Hepatocyte (in vitro differentiated cells): Measurements from ENCODE around the gene EEF2. TPM values are rescaled to one million over a fixed set of nuclear protein-coding genes. Genes with fewer than 3 reads are reported as not detected.

Experiments
- DNase-seq: peaks from one replicate; pipeline ENCODE4 v3.0.0-alpha.2; 2016; ENCODE audit warnings: low spot score
- H2AFZ ChIP-seq: fragments of 200-600 bp; sonication (generic); 2 replicates; pipeline ENCODE4 v1.6.0; 2016; ENCODE audit warnings: antibody characterized with exemption, mild to moderate bottlenecking
- H3K27ac ChIP-seq: fragments of 200-600 bp; sonication (generic); 2 replicates; pipeline ENCODE4 v1.5.1; 2016; ENCODE audit warnings: mild to moderate bottlenecking
- H3K27me3 ChIP-seq: fragments of 200-600 bp; sonication (generic); 2 replicates; pipeline ENCODE4 v1.6.1; 2016
- H3K36me3 ChIP-seq: fragments of 200-600 bp; sonication (generic); replicated peaks from 2 replicates; pipeline ENCODE4 v1.5.1; 2016; ENCODE audit warnings: low read depth; ENCODE audit not compliant: insufficient read depth
- H3K4me1 ChIP-seq: fragments of 200-600 bp; sonication (generic); 2 replicates; pipeline ENCODE4 v1.5.1; 2016; ENCODE audit warnings: mild to moderate bottlenecking, moderate library complexity; ENCODE audit not compliant: insufficient read depth
- H3K4me2 ChIP-seq: fragments of 200-600 bp; sonication (generic); 2 replicates; pipeline ENCODE4 v1.6.0; 2016
- H3K4me3 ChIP-seq: fragments of 200-600 bp; sonication (generic); 2 replicates; pipeline ENCODE4 v1.5.1; 2016; ENCODE audit warnings: mild to moderate bottlenecking
- H3K79me2 ChIP-seq: fragments of 200-600 bp; sonication (generic); 2 replicates; pipeline ENCODE4 v1.6.0; 2017; ENCODE audit warnings: mild to moderate bottlenecking
- H3K9me2 ChIP-seq: fragments of 200-600 bp; sonication (generic); replicated peaks from 2 replicates; pipeline ENCODE4 v1.6.0; 2017; ENCODE audit warnings: mild to moderate bottlenecking; ENCODE audit not compliant: insufficient read depth
- H3K9me3 ChIP-seq: fragments of 200-600 bp; sonication (generic); 2 replicates; pipeline ENCODE4 v1.5.1; 2016; ENCODE audit warnings: low read depth, mild to moderate bottlenecking
- H4K20me1 ChIP-seq: fragments of 200-600 bp; sonication (generic); 2 replicates; pipeline ENCODE4 v1.6.0; 2016; ENCODE audit warnings: mild to moderate bottlenecking; ENCODE audit not compliant: insufficient read depth, poor library complexity, severe bottlenecking
- EZH2 ChIP-seq: fragments of 200-600 bp; sonication (generic); IDR thresholded peaks from 2 replicates; pipeline ENCODE4 v1.6.1; 2016; ENCODE audit warnings: antibody characterized with exemption, mild to moderate bottlenecking, borderline replicate concordance
- EZH2phosphoT487 ChIP-seq: fragments of 200-600 bp; sonication (generic); IDR thresholded peaks from one replicate; pipeline ENCODE4 v1.6.1; 2018; ENCODE audit warnings: antibody characterized with exemption, mild to moderate bottlenecking, low read depth, moderate library complexity; ENCODE audit not compliant: unreplicated experiment, severe bottlenecking
- WGBS: methylation state at CpG from one replicate; pipeline ENCODE4 v1.1.6; 2016; ENCODE audit warnings: low lambda C conversion rate; ENCODE audit errors: missing lambda C conversion rate; 5-methylcytosine and 5-hydroxymethylcytosine counted together
- microRNA counts: library from miRNA; unstranded; fragments of <30 nt; microRNA quantifications from one replicate; lab custom pipeline; 2017
- microRNA-seq: library from miRNA; unstranded; fragments of <30 nt; microRNA quantifications from one replicate; pipeline ENCODE4, GENCODE V29; 2017
- polyA plus RNA-seq: library from polyadenylated mRNA; unstranded; fragments of >200 nt; fragmentation: Nextera tagmentation; extraction: Ambion mirVana; gene quantifications from 2 replicates; pipeline ENCODE4 v1.2.1, GENCODE V29; 2016
- small RNA-seq: library from RNA; depleted of rRNA; stranded (forward); fragments of <200 nt; gene quantifications from one replicate; pipeline ENCODE3, GENCODE V24; 2014
- total RNA-seq: library from RNA; depleted of rRNA; stranded (reverse); fragments of >200 nt; gene quantifications from 2 replicates; pipeline ENCODE4 v1.2.3, GENCODE V29; 2014
- TF ChIP-seq, protein P1 (sequence below): fragments of 200-600 bp; sonication (generic); IDR thresholded peaks from 2 replicates; pipeline ENCODE4 v1.5.1; 2016; ENCODE audit warnings: antibody characterized with exemption, mild to moderate bottlenecking; ENCODE audit not compliant: poor library complexity

Gene EEF2
- total and polyA plus RNA-seq, 2 experiments from 2014 or later: 526 to 1,740 TPM

DNA sequence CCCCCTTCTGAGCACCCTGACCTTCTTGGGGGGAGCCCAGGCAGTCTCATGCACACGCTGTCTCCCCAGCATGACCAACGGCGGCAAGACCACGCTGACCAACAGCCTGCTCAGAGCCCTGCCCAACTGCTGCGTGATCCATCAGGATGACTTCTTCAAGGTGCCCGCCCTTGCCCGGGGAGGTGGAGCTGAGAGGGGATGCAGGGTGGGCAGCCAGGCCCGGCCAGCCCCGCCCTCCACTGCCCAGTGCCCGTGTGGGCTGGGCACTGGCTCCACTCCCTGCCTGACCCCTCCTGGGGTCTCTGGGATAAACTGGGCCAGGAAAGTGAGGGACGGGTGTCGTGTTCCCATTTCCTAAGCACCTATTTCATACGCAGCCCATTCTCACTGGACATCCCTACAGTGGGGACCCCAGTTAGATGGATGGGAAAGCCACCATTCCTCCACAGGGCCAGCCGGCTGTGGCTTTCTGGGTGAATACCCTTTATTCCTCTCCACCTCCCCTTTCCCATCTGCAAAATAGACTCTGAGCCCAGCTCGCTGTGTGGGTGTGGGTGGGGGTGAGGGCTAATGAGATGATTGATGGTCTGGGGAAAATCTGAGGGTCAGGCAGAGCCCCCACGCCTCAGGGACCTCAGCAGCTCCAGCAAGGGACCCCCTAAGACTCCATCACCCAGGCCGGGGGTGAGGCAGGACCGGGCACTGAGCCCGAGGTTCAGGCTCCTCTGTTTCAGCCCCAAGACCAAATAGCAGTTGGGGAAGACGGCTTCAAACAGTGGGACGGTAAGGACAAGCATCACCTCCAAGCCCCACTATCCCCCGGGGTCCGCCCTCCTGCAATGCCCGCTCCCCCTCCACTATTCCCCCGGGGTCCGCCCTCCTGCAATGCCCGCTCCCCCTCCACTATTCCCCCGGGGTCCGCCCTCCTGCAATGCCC lies 48.5 kb downstream of the EEF2 start:
- Histone ChIP-seq H3K4me2 (no peak overlapping the region), H3K79me2 (no peaks in the 10 kb centered on the region), H3K27ac (no peak overlapping the region), H3K36me3 (no peaks in the 10 kb centered on the region), H3K4me1 (no peaks in the 10 kb centered on the region), H2AFZ (no peak overlapping the region), H3K27me3 (peaks cover 26% of the 10 kb centered on the region), H4K20me1 (no peaks in the 10 kb centered on the region), H3K9me2 (no peaks in the 10 kb centered on the region), H3K4me3 (no peak overlapping the region), H3K9me3 (no peaks in the 10 kb centered on the region)
- WGBS: 90% methylated on average over 19 of the region's 29 CpGs
- TF ChIP-seq, protein P1, sequence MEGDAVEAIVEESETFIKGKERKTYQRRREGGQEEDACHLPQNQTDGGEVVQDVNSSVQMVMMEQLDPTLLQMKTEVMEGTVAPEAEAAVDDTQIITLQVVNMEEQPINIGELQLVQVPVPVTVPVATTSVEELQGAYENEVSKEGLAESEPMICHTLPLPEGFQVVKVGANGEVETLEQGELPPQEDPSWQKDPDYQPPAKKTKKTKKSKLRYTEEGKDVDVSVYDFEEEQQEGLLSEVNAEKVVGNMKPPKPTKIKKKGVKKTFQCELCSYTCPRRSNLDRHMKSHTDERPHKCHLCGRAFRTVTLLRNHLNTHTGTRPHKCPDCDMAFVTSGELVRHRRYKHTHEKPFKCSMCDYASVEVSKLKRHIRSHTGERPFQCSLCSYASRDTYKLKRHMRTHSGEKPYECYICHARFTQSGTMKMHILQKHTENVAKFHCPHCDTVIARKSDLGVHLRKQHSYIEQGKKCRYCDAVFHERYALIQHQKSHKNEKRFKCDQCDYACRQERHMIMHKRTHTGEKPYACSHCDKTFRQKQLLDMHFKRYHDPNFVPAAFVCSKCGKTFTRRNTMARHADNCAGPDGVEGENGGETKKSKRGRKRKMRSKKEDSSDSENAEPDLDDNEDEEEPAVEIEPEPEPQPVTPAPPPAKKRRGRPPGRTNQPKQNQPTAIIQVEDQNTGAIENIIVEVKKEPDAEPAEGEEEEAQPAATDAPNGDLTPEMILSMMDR: no peak
- TF ChIP-seq EZH2phosphoT487 (no peak), EZH2 (no peak)
- DNase-seq: no peak

GRCh38 chr19:3932931-3933810 lies 52.1 kb downstream of the EEF2 start, which contains the start of gene NMRK2:
NMRK2 (plus strand) TSS chr19:3933069; CDS start chr19:3933672, 603 bp downstream.
- Histone ChIP-seq H3K4me3 (no peak within 1 kb of the TSS), H3K4me1 (no peaks in the 10 kb centered on the region), H3K4me2 (peak within 1 kb of the TSS; percentile 68), H2AFZ (no peak within 1 kb of the TSS), H3K27me3 (peaks cover 29% of the 10 kb centered on the region), H3K9me3 (no peaks in the 10 kb centered on the region), H3K9me2 (no peaks in the 10 kb centered on the region), H3K36me3 (no peaks in the 10 kb centered on the region), H3K27ac (no peak within 1 kb of the TSS), H3K79me2 (no peaks in the 10 kb centered on the region), H4K20me1 (no peaks in the 10 kb centered on the region)
- 3% methylated on average over 28 of the region's 51 CpGs for WGBS
- peak; percentile 51 for DNase-seq
- TF ChIP-seq EZH2phosphoT487 (peak; percentile 16), EZH2 (peak; percentile 57)
- TF ChIP-seq, protein P1: no peak

DNA sequence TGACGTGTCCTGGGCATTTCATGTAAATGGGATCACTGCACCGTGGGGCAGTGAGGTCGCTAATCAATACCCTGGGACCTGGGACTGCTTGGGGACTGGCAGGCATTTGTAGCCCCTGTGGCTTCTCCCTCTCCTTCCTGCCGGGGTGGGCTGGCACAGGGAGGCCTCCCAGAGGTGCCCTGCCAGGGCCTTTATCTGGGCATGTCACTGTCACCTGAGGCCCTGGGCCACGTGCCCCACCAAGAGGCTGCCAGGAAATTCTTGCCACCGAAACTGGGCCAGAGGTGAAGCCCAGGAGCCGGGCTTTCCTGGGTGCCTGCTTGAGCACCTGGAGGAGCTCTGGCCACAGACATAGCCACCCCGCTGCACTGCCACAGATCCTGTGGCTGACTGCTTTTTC lies 54.2 kb downstream of the EEF2 start:
- no peaks in the 10 kb centered on the region for H3K79me2 ChIP-seq
- H3K27ac ChIP-seq: no peak overlapping the region
- no peaks in the 10 kb centered on the region for H3K36me3 ChIP-seq
- H3K4me2 ChIP-seq: no peak overlapping the region
- no peaks in the 10 kb centered on the region for H4K20me1 ChIP-seq
- WGBS: 87% methylated on average over 8 of the region's 8 CpGs
- no peak for DNase-seq
- H3K9me3 ChIP-seq: no peaks in the 10 kb centered on the region
- TF ChIP-seq EZH2phosphoT487 (no peak), EZH2 (no peak)
- TF ChIP-seq, protein P1: no peak
- H3K27me3 ChIP-seq: peaks cover 29% of the 10 kb centered on the region
- no peaks in the 10 kb centered on the region for H3K4me1 ChIP-seq
- H3K9me2 ChIP-seq: no peaks in the 10 kb centered on the region
- H2AFZ ChIP-seq: no peak overlapping the region
- no peak overlapping the region for H3K4me3 ChIP-seq

MicroRNAs encoded within 50 kb of the gene (microRNA counts, 767-probe panel; counts per million panel counts)
- not detected for microRNA hsa-miR-637 (lab: Ali Mortazavi, UCI)

Small RNA genes lying within 50 kb of the gene (microRNA-seq; reads per million reads assigned to microRNA genes)
- not detected for gene MIR637

Small RNA genes lying within 50 kb of the gene (small RNA-seq; reads per million reads assigned to genes)
- 10.3 reads per million, percentile 95 among the genes with 10 or more reads in this experiment for gene SNORD37

Other genes starting within 250 kb of the EEF2 start
- gene APBA3, start 223.8 kb downstream of the EEF2 start, total RNA-seq: 20.7 and 27.1 TPM in 2 replicates
- 25.5 and 29.0 TPM in 2 replicates for gene APBA3, start 223.8 kb downstream of the EEF2 start, polyA plus RNA-seq
- 39.0 and 42.2 TPM in 2 replicates for gene MRPL54, start 222.8 kb downstream of the EEF2 start, total RNA-seq
- 71.2 and 86.8 TPM in 2 replicates for gene MRPL54, start 222.8 kb downstream of the EEF2 start, polyA plus RNA-seq
- gene RAX2, start 213.2 kb downstream of the EEF2 start, total RNA-seq: not detected in 2 replicates
- 0.22 TPM in 1 of 2 replicates, not detected in the other for gene RAX2, start 213.2 kb downstream of the EEF2 start, polyA plus RNA-seq
- gene MATK, start 199.1 kb downstream of the EEF2 start, total RNA-seq: not detected in 2 replicates
- gene MATK, start 199.1 kb downstream of the EEF2 start, polyA plus RNA-seq: 0.34 and 0.50 TPM in 2 replicates
- gene ZFR2, start 116.4 kb downstream of the EEF2 start, total RNA-seq: 0.36 and 0.97 TPM in 2 replicates
- gene ZFR2, start 116.4 kb downstream of the EEF2 start, polyA plus RNA-seq: 1.7 and 3.3 TPM in 2 replicates
- gene ATCAY, start 104.8 kb downstream of the EEF2 start, total RNA-seq: 0.13 and 0.28 TPM in 2 replicates
- 0.33 TPM in 1 of 2 replicates, not detected in the other for gene ATCAY, start 104.8 kb downstream of the EEF2 start, polyA plus RNA-seq
- gene NMRK2, start 52.4 kb downstream of the EEF2 start, total RNA-seq: 0.32 TPM in 1 of 2 replicates, not detected in the other
- 0.95 TPM in 1 of 2 replicates, not detected in the other for gene NMRK2, start 52.4 kb downstream of the EEF2 start, polyA plus RNA-seq
- gene DAPK3, start 14.4 kb downstream of the EEF2 start, total RNA-seq: 113 and 140 TPM in 2 replicates
- gene DAPK3, start 14.4 kb downstream of the EEF2 start, polyA plus RNA-seq: 103 and 123 TPM in 2 replicates
- 16.7 and 18.1 TPM in 2 replicates for gene PIAS4, start 22.3 kb upstream of the EEF2 start, total RNA-seq
- gene PIAS4, start 22.3 kb upstream of the EEF2 start, polyA plus RNA-seq: 8.3 and 15.0 TPM in 2 replicates
- 19.2 and 23.3 TPM in 2 replicates for gene ZBTB7A, start 81.4 kb upstream of the EEF2 start, total RNA-seq
- gene ZBTB7A, start 81.4 kb upstream of the EEF2 start, polyA plus RNA-seq: 46.1 and 46.2 TPM in 2 replicates
- 133 and 135 TPM in 2 replicates for gene MAP2K2, start 138.7 kb upstream of the EEF2 start, total RNA-seq
- gene MAP2K2, start 138.7 kb upstream of the EEF2 start, polyA plus RNA-seq: 188 and 196 TPM in 2 replicates
- 21.7 and 31.9 TPM in 2 replicates for gene CREB3L3, start 168.2 kb upstream of the EEF2 start, total RNA-seq
- gene CREB3L3, start 168.2 kb upstream of the EEF2 start, polyA plus RNA-seq: 31.2 and 48.5 TPM in 2 replicates
- gene SIRT6, start 197.1 kb upstream of the EEF2 start, total RNA-seq: 15.6 and 15.7 TPM in 2 replicates
- gene SIRT6, start 197.1 kb upstream of the EEF2 start, polyA plus RNA-seq: 9.9 and 16.8 TPM in 2 replicates
- gene ANKRD24, start 197.2 kb upstream of the EEF2 start, total RNA-seq: 0.84 and 3.4 TPM in 2 replicates
- gene ANKRD24, start 197.2 kb upstream of the EEF2 start, polyA plus RNA-seq: 1.5 and 2.0 TPM in 2 replicates
- gene EBI3, start 244.1 kb upstream of the EEF2 start, total RNA-seq: 3.0 and 5.9 TPM in 2 replicates
- gene EBI3, start 244.1 kb upstream of the EEF2 start, polyA plus RNA-seq: 7.6 and 8.2 TPM in 2 replicates